ENCODE measurements around the gene DCLK2.

DNA sequence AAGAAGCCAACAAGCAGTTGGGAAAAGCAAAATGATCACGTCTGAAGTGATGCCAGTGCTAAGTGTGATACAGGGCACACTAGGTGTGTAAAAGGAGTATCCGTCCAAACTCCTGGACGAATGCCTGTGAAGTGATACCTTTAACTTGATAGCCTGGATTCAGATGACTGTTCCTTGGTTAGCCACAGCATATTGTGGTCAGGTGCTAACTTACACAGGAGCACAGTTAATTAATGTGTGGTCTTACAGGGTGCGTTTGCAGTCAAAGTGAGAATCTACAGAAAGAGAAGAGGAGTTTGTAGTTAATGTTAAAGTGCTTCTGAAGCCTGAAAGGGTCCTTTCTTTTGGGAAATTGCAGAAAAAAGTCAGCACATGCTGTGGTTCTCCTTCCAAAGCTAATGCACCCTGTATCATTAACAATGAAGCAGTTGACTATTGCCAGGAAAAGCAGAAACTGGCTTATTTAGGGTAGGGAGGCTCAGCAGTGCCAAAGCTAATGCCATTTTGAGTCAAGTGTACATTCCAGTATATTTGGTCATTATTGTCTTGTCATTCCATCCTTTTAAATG, 61.1 kb downstream of the DCLK2 start:
- TF ChIP-seq EZH2phosphoT487 (IDR thresholded peaks at IDR 0.05; ENCODE audit: borderline replicate concordance) (no peak), POLR2A (IDR thresholded peaks at IDR 0.05; ENCODE audit: borderline replicate concordance, extremely low read depth, insufficient read depth, insufficient read length) (no peak), ZNF274 (IDR thresholded peaks at IDR 0.05; ENCODE audit: low read depth, low read length) (no peak)

Data from HCT116 (cell line).